NT2/D1 (cell line): ENCODE results near the gene SGCD.

Experiments used
- SUZ12 ChIP-seq: IDR thresholded peaks from 2 replicates; pipeline ENCODE4 v1.6.1; 2011; ENCODE audit not compliant: insufficient read length, insufficient read depth; ENCODE audit errors: extremely low read depth
- YY1 ChIP-seq: IDR thresholded peaks from 2 replicates; pipeline ENCODE4 v1.6.1; 2011; ENCODE audit not compliant: insufficient read length, insufficient read depth
- ZNF274 ChIP-seq: IDR thresholded peaks from 2 replicates; pipeline ENCODE4 v1.6.1; 2011; ENCODE audit warnings: mild to moderate bottlenecking, low read depth, low read length

DNA sequence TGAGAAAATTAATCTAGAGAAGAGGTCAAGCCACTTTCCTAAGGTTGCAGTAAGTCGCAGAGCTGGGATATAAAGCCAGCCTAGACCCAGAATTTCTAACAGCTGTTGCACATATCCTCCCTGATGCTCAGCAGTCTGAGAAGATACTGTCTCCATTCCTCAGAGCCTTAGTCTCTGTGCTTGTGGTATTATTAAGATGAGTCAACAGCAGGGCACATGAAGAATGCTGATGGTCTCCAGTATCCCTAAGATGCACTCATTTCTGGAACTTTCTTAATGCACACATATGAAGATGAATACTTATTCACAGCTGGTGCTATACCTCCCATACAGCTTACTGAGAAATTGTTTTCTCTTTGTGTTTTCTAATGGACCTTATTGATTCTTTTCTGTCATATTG, 32.5 kb downstream of the SGCD start:
- no peak for TF ChIP-seq YY1
- TF ChIP-seq SUZ12 = no peak
- no peak for TF ChIP-seq ZNF274
